GM10266 (cell line): ENCODE results near the gene SLAMF6.

ENCODE experiments used
- DNase-seq: peaks from one replicate; pipeline ENCODE4 v3.0.0; 2012; ENCODE audit errors: extremely low spot score
- TF ChIP-seq, protein P1 (sequence below): IDR thresholded peaks from 2 replicates; pipeline ENCODE4 v1.5.1; 2012; ENCODE audit warnings: mild to moderate bottlenecking, low read depth; ENCODE audit not compliant: control insufficient read depth, insufficient read depth; ENCODE audit errors: missing control alignments

Gene SLAMF6

DNA sequence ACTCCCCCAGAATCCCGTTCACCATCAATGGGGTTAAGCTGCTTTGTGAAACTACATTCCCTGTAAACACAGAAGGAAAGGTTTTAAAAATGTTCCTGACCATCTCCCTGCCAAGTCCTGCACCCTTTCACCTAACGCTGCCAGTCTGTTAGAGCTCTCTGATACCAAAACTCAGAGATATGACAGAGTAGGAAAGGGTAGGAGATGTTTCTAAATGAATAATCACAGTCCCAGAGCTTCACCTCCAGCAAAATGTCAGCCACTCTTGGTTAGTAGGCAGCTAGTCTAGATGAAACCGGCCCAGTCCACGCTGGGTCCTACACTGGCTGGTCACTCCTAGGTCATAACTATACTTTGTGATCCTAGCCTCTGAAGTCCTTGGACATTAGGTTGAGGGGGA, 26.7 kb downstream of the SLAMF6 start:
- TF ChIP-seq, protein P1, sequence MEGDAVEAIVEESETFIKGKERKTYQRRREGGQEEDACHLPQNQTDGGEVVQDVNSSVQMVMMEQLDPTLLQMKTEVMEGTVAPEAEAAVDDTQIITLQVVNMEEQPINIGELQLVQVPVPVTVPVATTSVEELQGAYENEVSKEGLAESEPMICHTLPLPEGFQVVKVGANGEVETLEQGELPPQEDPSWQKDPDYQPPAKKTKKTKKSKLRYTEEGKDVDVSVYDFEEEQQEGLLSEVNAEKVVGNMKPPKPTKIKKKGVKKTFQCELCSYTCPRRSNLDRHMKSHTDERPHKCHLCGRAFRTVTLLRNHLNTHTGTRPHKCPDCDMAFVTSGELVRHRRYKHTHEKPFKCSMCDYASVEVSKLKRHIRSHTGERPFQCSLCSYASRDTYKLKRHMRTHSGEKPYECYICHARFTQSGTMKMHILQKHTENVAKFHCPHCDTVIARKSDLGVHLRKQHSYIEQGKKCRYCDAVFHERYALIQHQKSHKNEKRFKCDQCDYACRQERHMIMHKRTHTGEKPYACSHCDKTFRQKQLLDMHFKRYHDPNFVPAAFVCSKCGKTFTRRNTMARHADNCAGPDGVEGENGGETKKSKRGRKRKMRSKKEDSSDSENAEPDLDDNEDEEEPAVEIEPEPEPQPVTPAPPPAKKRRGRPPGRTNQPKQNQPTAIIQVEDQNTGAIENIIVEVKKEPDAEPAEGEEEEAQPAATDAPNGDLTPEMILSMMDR = no peak

DNA sequence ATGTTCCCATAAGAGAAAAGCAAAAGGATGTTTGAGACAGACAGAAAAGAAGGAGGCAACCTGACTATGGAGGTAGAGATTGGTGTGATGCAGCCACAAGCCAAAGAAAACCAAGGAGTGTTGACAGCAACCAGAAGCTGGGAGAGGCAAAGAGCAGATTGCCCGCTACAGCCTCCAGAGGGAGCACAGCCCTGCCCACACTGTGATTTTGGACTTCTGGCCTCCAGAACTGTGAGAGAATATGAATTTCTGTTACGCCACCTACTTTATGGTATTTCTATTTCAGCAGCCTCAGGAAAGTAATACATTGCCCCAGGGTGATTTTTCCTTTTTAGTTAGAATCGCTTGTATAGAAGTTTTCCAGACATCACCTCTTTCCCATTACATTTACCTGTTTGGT, 28.4 kb downstream of the SLAMF6 start:
- no peak for DNase-seq
- TF ChIP-seq, protein P1 = no peak

More for the DNA sequence above, 26.7 kb downstream of the SLAMF6 start:
- DNase-seq = no peak

DNA sequence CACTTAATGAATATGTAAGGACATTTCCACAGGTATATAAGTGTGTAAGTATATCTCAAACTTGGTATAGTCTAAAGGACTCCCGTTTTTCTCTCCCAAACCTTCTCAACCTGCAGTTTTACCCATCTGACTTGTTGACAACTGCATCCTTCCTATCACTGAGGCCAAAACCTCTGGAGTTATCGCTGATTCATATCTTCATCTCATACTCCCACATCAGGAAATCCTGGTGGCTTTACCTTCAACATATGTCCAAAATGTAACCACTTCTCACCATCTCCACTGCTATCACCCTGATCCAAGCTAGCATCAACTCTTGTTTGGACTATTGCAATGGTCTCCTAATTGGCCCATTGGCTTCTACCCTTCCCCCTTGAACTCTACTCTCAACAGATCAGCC, 30.4 kb downstream of the SLAMF6 start:
- DNase-seq = no peak
- TF ChIP-seq, protein P1 = no peak

DNA sequence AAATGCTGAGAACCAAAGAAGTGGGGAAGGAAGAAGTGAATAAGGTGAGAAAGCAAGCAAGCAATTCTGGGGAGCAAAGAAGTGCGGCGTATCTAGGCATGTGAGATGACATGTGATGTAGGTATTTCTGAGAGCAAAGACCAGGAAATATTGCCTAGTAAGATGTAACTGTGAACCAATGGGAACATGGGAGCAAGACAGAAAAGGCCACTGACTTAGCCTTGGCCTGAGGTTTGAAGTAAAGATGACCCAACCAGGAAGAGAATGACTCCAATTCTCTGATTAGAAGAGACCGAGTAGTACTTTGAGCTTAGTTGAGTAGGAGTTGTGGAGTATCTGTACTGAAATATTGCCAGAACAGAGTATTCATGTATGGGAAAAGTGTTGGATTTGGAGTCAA, 31.1 kb downstream of the SLAMF6 start:
- no peak for DNase-seq
- TF ChIP-seq, protein P1 = no peak

DNA sequence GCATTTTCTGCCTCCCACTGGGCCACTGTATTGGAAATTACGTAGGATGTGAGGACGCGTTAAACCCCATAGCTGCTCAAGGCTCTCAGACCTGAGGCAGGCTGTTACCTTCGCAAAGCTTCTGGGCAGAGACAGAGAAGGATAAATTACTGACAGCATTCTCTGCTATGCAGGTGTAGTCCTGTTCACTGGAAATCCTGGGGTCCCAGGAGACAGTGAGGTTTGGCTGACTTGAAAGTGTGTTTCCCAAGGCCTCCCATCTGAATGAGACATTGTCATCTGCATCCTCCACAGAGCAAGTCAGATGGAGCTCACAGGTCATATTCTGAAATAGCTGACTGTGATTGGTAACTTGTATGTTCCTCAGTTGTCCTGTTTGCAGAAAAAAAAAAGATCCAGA, 32.0 kb downstream of the SLAMF6 start:
- no peak for DNase-seq
- TF ChIP-seq, protein P1 = no peak

DNA sequence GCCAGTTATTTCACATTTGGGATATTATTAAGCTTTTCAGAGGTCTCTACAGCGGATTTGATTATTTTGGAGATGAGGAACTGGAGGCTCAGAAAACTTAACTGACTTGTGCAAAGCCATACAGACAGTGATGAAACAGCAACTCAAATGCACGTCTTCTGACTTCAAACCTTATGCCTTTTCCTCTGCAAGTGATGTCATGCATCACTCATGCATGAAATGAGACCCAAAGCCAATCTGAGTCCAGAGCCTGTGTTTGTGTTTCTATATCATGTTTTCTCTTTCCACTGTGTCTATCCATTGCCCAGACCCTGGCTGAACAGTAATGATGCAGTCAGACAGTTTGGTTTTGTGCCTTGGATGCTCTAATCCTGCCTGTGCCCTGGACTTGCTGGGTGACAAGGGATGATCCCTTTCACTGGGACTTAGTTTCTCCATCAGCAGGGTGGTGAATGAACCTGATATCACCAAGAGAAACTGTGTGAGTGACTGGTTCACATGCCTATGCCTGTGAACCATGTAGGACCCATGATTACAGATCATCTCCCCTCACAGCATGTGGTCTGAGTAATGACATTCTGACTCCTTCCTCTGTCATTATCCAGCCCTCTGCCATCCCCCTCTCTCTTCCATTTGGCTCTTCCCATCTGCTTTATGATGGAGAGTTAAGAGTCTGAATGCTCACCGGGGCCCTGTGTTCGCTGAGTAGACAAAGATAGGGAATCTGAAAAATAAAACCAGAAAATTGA, 33.4 kb downstream of the SLAMF6 start:
- TF ChIP-seq, protein P1 = no peak
- DNase-seq = no peak

DNA sequence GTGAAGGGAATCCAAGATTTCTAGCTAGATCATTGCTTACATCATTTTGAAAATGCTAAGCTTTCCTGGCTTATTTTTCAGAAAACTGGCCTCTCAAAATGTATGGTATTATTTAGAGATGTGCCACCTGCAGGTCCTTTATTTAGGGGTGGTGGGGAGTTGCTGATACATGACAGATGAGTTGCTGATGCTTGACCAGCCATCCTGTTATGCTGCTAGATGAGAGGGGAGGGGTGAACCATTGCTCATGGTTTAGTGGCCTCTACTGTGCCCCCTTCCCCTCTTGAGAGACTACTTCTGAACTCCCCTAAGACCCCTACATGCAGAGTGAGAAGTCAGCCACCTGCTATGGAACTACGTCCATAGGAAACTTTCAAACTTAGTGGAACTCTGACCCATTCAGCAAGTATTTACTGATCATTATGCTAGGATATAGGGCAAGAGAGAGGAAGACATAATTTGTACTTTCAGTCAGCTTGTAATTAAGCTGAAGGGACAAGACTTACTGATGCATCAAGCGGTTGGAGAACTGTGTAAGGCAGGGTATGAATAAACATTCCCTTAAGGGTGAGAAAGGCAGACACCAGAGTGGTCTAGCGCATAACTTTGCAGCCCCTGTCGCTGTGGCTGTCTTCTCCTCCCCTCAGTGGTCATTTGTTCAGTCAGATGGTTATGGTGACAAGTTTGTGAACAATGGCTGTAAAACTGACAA, 34.6 kb downstream of the SLAMF6 start:
- TF ChIP-seq, protein P1 = no peak
- no peak for DNase-seq
